GM19328 (cell line): Measurements from ENCODE around the gene TRPM5.

Source experiments
- ATAC-seq: cut with Tn5 transposase; IDR thresholded peaks from one replicate; pipeline ENCODE4 v1.9.1; 2021; ENCODE audit warnings: mild to moderate bottlenecking, moderate library complexity; ENCODE audit not compliant: unreplicated experiment

Gene TRPM5

DNA sequence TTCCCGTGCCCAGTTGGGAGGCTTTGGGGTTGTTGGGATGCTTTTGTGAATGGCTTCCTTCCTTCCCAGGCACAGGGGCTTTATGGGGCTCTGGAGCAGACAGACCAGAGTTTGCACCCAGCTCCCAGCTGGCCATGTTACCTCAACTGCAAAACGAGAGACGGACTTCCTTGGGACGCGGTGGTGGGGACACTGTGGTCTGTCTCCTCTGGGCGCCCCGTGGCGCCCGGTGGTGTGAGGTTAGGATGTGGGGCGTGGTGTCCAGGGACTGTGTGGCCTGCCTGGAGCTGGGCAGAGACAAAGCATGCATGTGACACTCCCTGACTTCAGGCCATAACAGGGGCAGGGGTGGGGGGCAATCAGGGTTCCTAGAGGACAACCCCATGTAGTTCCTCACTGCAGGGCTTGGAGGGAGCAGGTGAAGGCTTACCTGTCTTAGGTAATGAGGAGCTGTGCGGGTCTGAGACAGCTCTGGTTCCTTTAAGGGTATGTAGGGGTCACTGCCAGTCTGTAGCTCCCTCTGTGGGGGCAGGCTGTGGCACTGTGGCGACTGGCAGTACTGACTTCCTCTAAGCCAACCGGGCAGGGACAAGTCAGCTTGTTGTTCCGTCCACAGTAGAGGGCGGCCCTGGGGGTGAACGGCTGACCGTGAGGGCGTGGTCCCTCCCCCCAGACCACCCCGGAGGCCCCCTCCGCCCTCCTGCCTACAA, 14.9 kb upstream of the TRPM5 start:
- no peak for ATAC-seq

DNA sequence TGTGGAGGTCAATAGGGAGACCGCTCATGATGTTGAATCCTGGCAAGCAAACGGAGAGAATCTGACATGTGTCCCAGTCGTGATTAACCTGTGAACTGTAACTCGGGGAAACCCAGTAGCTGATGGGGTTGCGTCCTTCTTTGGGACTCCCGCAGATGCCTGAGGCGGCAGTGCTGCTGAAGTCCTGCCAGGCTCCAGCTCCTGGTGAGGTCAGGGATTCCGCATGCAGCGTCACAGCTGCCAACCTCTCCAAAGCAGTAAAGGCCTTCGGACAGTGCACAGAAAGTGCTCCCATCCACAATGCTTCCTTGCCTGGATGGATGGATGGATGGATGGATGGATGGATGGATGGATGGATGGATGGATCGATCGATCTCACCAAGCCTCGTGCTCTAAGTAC, 14.0 kb upstream of the TRPM5 start:
- no peak for ATAC-seq

DNA sequence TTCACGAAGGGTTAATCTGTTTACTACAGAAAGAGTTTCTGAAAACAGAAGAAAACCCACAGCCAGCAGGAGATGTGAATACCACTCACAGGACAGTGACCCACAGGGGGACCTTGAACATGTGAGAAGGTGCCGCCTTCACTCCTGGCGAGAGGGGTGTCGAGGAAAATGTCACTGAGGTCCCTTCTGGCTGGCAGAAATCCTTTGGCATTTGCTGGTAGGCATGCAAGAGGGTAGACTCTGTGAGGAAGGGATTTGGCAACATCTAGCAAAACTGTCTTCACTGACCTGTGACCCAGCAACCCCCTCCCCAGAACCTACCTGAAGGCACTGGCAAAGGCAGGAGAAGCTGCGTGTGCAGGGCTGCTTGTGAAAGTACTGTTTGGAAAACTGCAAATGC, 9.1 kb upstream of the TRPM5 start:
- ATAC-seq = no peak

GRCh38 chr11:2452321-2453012, 8.2 kb upstream of the TRPM5 start:
- no peak for ATAC-seq

- ATAC-seq = no peak
These were observed 7.6 kb upstream of the TRPM5 start for GRCh38 chr11:2451916-2452315.

DNA sequence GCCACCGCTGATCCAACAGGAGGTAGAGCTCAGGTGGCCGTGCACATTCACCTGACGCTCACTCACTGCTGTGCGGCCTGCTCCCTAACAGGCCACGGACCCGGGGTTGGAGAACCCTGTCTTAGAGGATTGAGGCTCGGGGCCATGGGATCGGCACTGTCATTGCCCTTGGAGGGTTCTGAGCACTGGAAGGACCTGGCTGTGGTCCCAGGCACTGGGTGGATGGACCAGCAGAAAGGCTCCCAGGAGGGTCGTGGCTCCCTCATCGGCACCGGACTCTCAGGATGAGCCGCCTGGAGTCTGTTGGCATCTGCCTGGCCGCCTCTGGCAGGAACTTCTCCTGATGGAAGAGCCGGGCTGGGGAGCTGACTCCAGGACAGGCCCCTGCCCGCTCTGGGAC, 7.0 kb upstream of the TRPM5 start:
- no peak for ATAC-seq

GRCh38 chr11:2450321-2451041, 6.2 kb upstream of the TRPM5 start:
- ATAC-seq = no peak

DNA sequence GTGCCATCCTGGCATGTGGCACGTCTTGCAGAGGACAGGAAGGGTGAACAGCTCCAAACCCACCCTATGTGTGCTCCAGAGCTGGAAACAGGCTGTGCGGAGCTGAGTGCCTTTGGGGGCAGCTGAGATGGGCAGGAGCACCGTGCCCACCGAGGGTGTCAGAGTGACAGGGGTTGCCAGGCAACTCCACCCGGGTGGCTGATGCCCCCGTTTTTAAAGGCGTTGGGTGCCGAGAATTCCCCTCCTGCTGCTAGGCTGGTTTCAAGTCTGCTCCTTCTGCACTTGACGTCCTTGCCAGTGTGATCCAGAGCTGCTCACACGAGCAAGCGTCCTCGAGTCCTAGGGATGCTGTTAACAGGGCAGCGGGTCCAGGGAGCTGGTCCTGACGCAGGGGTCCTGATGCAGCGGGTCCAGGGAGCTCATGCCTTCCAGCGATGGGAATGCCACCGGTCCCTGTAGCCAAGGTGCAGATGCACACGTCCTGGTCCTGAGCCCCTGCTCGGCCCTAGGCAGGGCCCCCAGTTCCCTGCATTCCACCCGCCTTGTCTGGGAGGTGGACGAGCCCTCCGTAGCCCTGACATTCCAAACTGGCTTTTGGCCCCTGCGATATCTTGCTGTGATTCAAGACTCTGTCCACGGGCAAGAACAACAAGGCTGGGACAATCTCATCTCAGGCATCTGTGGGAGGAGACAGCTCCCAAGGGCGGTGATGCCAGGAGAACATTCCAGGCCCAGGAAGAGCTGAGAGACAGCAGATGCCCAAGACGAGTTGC, 5.4 kb upstream of the TRPM5 start:
- no peak for ATAC-seq

- no peak for ATAC-seq
These were observed 4.6 kb upstream of the TRPM5 start for GRCh38 chr11:2448661-2449547.

GRCh38 chr11:2447951-2448650, 3.8 kb upstream of the TRPM5 start:
- ATAC-seq = no peak

- ATAC-seq = no peak
These were observed 3.1 kb upstream of the TRPM5 start for GRCh38 chr11:2447253-2447950.

DNA sequence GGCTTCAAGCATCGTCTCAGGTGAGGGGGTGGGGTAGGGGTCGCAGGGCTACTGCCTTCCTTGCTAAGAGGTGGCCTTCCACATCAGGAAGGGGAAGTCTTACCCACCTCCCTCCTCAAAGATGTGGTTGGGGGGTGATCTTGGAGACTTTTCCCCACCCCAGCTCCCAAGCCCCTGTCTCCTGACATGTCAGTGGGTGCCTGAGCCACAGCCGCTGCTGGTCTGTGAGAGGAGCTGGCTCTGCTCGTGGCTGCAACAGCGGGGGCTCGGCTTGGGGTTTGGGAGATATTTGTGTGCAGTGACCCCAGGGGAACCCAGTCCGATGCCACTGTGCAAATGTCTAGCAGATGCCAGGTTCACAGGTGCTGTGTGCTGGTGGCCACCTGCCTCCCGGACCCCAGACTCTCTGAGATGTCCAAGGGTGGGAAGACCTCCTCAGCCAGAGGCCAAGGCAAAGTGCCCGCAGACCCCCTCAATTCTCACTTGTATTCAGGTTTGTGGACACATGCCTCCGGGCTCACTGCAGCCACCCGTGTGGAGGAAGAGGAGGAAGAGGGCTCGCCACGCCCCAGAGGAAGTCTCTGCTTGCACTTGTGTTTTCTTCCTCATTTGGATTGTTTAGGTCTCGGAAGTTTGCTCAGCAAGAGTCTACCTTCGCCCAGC, 2.4 kb upstream of the TRPM5 start:
- ATAC-seq = no peak

DNA sequence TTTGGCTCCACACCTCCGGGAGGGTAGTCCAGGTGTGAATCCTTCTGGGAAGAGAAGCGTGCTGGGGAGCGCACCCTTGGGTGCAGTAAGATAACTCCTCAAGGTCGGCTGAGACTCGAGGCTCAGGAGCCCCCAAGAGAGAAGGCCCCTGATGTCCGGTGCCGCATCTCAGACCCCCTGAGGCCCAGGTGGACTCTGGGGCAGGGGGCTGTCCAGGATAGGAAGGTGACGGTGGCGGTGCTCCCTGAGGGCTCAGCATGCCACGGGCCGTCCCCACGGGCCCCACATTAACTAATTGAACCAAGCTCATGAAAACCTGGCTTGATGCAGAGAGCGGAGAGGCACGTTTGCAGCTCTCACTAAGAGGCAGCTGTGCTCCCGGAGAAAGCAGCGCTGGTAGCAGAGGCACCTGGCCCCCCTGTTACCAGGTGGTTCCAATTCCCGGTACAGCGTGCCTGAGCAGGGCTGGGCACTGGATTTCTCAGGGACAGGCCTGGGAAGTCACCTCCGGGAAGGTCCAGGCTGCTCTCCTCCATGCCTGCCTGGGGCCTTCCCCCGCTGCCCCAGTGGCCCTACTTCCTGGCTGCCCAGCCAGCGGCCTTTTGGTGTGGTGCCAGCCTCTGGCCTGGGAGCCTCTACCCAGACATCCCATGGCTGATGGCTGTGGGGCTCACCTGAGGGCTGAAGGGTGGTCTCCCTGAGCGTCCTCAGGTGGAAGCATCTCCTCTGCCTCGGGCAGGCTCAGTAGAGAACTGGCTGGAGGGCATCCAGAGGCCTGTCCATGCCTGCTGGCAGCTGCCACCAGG, 1.6 kb upstream of the TRPM5 start:
- ATAC-seq = no peak

DNA sequence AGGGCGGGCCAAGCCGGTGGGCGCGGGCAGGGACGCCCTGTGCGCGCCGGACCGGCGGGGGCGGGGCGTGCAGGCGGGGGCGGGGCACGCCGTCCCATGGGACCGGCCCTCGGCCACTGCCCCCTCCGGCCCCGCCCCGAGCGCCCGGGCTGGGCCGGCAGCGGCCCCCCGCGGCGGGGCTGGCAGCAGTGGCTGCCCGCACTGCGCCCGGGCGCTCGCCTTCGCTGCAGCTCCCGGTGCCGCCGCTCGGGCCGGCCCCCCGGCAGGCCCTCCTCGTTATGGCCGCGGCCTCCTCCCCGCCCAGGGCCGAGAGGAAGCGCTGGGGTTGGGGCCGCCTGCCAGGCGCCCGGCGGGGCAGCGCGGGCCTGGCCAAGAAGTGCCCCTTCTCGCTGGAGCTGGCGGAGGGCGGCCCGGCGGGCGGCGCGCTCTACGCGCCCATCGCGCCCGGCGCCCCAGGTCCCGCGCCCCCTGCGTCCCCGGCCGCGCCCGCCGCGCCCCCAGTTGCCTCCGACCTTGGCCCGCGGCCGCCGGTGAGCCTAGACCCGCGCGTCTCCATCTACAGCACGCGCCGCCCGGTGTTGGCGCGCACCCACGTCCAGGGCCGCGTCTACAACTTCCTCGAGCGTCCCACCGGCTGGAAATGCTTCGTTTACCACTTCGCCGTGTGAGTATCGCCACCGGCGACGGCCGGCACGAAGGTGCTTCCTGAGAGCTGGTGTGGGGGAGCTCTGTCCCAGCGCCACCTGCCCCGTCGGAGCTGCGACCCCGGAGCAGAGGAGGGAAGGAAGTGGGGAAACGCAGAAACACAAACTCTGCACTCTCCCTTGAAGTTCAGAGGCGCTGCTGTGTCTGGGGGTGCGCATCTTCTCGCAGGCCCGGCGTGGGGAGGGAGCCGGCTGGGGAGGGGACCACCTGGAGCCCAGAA, 769 bp upstream of the TRPM5 start, which contains the start of gene KCNQ1:
Gene KCNQ1, plus strand, starts transcription at position 188 of the 925 bp plus-strand sequence. Its CDS starts 91 bp downstream, at position 279.
- no peak for ATAC-seq

DNA sequence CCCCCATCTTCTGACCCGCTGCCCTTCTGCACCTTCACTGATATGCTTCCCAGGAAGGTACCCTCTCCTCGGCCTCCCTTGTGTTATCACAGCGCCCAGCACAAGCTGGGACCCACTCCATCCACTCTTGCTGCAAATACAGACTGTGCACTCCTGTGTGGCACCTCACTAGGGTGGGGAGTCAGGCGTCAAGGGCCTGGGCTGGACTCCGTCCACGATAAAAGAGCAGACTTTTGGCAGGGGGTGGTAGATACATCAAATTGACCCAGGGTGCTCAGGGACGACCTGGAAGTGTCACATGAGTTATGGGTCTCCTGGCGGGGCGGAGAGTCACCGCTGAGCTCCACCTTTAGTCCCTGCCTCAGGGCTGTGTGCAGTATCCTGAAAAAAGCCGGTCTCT, 908 bp downstream of the TRPM5 start:
- no peak for ATAC-seq

- no peak for ATAC-seq
These were observed 1.7 kb downstream of the TRPM5 start for GRCh38 chr11:2442589-2442988.

DNA sequence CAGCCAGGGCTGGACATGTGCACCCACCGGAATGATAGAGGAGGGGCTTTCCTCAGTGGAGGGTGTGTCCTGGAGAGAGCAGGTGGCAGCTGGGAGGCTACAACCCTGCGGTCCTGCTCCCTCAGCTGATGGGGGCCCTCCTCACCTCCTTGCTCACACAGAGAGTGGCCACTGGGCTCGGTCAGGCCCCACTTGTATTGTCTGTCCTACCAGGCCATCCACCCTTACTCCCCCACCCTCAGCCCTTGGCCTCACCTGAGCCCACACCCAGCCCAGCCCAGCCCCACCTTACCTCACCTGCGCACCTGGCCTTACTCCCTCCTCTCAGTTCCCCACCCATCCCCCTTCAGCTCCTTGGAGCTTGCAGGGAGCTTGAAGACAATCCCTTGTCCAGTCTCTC, 3.1 kb downstream of the TRPM5 start:
- ATAC-seq = no peak
